Activated CD4-positive, alpha-beta memory T cell treated with anti-CD3 and anti-CD28 coated beads for 36 hours (primary cell): ENCODE results near the gene DCAF10. TPM values are rescaled to one million over a fixed set of nuclear protein-coding genes. Genes with fewer than 3 reads are reported as not detected.

Experiments
- CTCF ChIA-PET: fragments of 350-600 bp; sonication (Branson Sonifier 250); formaldehyde crosslinking; loops from one replicate; lab custom pipeline; 2021; ENCODE audit warnings: antibody characterized with exemption, inconsistent platforms; lab: Charles Lee
- POLR2A ChIA-PET: fragments of 350-600 bp; sonication (Branson Sonifier 250); formaldehyde crosslinking; loops from one replicate; lab custom pipeline; 2021; ENCODE audit warnings: antibody characterized with exemption; lab: Charles Lee
- DNase-seq: peaks from one replicate; pipeline ENCODE4 v3.0.0-alpha.2; 2020
- H3K27ac Mint-ChIP-seq: one replicate; pipeline ENCODE4 v1.8.0; 2021; ENCODE audit warnings: mixed read lengths
- H3K27me3 Mint-ChIP-seq: one replicate; pipeline ENCODE4 v1.8.0; 2021; ENCODE audit warnings: mixed read lengths
- H3K36me3 Mint-ChIP-seq: one replicate; pipeline ENCODE4 v1.8.0; 2021; ENCODE audit warnings: mixed read lengths
- H3K4me1 Mint-ChIP-seq: one replicate; pipeline ENCODE4 v1.8.0; 2021; ENCODE audit warnings: low read depth, mixed read lengths
- H3K4me3 Mint-ChIP-seq: one replicate; pipeline ENCODE4 v1.8.0; 2021; ENCODE audit warnings: mild to moderate bottlenecking, mixed read lengths
- H3K9me3 Mint-ChIP-seq: one replicate; pipeline ENCODE4 v1.8.0; 2021; ENCODE audit warnings: mixed read lengths
- intact Hi-C: fragments of 100-400 bp; cut with micrococcal nuclease; formaldehyde crosslinking; loops from one replicate; pipeline ENCODE4 v1.15.1; 2023
- total RNA-seq, 2 experiments: library from RNA; stranded (reverse); gene quantifications; one replicate each; pipeline ENCODE4 v1.2.3, GENCODE V29; 2021

The DCAF10 gene
- total RNA-seq, 2 experiments from 2014 or later, result 13.8 to 17.2 TPM

GRCh38 chr9:37827483-37828165, 27.0 kb downstream of the DCAF10 start:
- H3K4me1 Mint-ChIP-seq, result no peaks in the 10 kb centered on the region
- H3K27me3 Mint-ChIP-seq, result no peaks in the 10 kb centered on the region
- H3K4me3 Mint-ChIP-seq, result no peak overlapping the region
- H3K36me3 Mint-ChIP-seq, result peaks cover 26% of the 10 kb centered on the region
- POLR2A ChIA-PET, result no interaction called here
- CTCF ChIA-PET, result no interaction called here
- no peaks in the 10 kb centered on the region for H3K9me3 Mint-ChIP-seq
- no peak for DNase-seq
- intact Hi-C loops, result no loop called here
- no peak overlapping the region for H3K27ac Mint-ChIP-seq

DNA sequence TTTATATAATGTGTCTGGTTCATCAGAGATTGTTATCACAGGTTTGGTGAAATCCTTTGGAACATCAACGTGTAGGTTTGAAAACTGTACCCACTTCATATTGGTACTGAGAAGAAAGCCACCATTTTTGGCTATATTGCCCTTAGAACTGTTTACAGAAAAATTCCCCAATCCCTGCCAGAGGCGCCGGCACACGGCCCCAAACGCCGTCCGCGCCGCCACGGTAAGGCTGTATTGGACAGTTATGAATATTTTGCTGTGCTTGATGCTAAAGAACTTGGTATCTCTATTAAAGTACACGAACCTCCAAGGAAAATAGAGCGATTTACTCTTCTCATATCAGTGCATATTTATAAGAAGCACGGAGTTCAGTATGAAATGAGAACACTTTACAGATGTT, 35.2 kb downstream of the DCAF10 start:
- POLR2A ChIA-PET, result no interaction called here
- H3K27ac Mint-ChIP-seq, result no peak overlapping the region
- no peak for DNase-seq
- H3K9me3 Mint-ChIP-seq, result no peaks in the 10 kb centered on the region
- CTCF ChIA-PET, result no interaction called here
- peaks cover 11% of the 10 kb centered on the region for H3K4me1 Mint-ChIP-seq
- peaks cover 5% of the 10 kb centered on the region for H3K36me3 Mint-ChIP-seq
- intact Hi-C loops, result loop anchor here (5.0 to 10.0 kb wide), 3 partner anchors 34 to 69 kb away; partner anchors contain the start of genes DCAF10, EXOSC3 and SLC25A51
- H3K4me3 Mint-ChIP-seq, result no peak overlapping the region
- no peaks in the 10 kb centered on the region for H3K27me3 Mint-ChIP-seq

DNA sequence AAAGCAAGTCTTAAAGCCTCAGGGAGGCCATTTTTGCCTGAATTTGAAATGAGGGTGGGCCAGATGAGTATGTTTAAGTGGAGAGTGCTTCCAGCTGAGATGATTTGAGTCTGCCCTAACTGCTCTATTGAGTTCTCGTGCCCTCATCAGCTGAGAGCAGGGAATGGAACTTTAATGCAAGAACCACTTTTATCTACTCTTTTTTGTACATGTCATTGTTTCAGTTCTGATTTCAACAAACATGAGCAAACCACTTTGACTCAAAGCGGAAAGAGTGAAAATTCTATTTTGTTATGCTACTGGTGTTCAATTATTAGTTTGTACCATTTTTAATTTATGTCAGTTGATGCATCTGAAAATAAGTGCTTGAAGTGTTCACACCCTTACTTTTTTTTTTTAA, 35.8 kb downstream of the DCAF10 start:
- H3K9me3 Mint-ChIP-seq, result no peaks in the 10 kb centered on the region
- peak; percentile 31 for DNase-seq
- POLR2A ChIA-PET, result no interaction called here
- peaks cover 11% of the 10 kb centered on the region for H3K4me1 Mint-ChIP-seq
- H3K27me3 Mint-ChIP-seq, result no peaks in the 10 kb centered on the region
- H3K4me3 Mint-ChIP-seq, result no peak overlapping the region
- H3K36me3 Mint-ChIP-seq, result peaks cover 5% of the 10 kb centered on the region
- intact Hi-C loops, result loop anchor here (5.0 to 10.0 kb wide), 3 partner anchors 34 to 68 kb away; partner anchors contain the start of genes DCAF10, EXOSC3 and SLC25A51
- H3K27ac Mint-ChIP-seq, result no peak overlapping the region
- CTCF ChIA-PET, result no interaction called here

DNA sequence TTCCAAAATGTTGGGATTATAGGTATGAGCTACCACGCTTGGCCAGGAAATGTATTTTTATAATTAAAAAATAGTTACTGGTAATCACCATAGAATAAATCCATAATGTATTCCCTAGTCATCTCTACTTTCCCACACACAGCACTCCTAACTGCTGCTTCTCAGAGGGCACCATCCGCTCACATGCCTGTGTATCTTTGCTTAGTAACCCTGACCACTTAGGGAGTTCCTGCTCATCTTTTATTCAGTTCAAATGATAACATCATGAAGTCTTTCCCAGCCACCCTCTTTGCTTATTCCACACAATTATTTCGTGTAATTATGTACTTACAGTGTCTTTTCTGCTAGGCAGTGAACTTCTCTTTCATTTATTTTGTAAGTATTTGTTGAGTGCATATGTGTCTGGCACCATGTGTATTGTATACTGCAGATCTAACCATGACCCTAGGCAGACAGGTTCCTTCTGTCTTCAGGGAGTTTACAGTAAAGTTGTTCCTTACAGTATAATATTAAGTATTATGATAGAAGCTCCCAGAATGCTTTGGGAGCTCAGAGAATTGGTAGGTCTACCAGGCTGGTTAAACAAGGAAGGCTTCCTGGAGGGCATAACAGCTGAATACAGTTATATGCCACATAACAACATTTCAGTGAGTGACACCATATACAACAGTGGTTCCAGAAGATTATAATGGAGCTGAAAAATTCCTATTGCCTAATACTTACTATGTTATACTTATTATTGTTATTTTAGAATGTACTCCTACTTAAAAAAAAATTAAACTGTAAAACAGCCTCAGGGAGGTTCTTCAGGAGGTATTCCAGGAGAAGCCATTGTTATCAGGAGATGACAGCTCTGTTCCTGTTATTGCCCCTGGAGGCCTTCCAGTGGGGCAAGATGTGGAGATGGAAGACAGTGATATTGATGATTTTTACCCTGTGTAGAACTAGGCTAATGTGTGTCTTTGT, 39.2 kb downstream of the DCAF10 start:
- no peak for DNase-seq
- intact Hi-C loops, result loop anchor here (5.0 to 10.0 kb wide), 3 partner anchors 37 to 65 kb away; partner anchors contain the start of genes DCAF10, EXOSC3 and SLC25A51
- ChIA-PET POLR2A (no interaction called here), CTCF (interaction anchor here (0.7 to 1.2 kb wide), 2 partner anchors 9 to 92 kb away, joined by 3 read pairs; no protein-coding TSS in a partner anchor)
- no peaks in the 10 kb centered on the region for H3K9me3 Mint-ChIP-seq
- H3K4me1 Mint-ChIP-seq, result peaks cover 11% of the 10 kb centered on the region
- no peak overlapping the region for H3K27ac Mint-ChIP-seq
- H3K27me3 Mint-ChIP-seq, result no peaks in the 10 kb centered on the region
- H3K36me3 Mint-ChIP-seq, result peaks cover 12% of the 10 kb centered on the region
- H3K4me3 Mint-ChIP-seq, result no peak overlapping the region

- Mint-ChIP-seq H3K9me3 (no peaks in the 10 kb centered on the region), H3K4me3 (no peak overlapping the region), H3K27me3 (no peaks in the 10 kb centered on the region), H3K27ac (no peak overlapping the region), H3K4me1 (peaks cover 11% of the 10 kb centered on the region), H3K36me3 (peaks cover 15% of the 10 kb centered on the region)
- peak; percentile 28 for DNase-seq
- intact Hi-C loops, result no loop called here
- ChIA-PET POLR2A (no interaction called here), CTCF (interaction anchor here (0.7 to 1.2 kb wide), 2 partner anchors 10 to 93 kb away, joined by 3 read pairs; no protein-coding TSS in a partner anchor)
These were observed 40.1 kb downstream of the DCAF10 start for GRCh38 chr9:37840560-37841194.

- H3K4me1 Mint-ChIP-seq, result no peaks in the 10 kb centered on the region
- peaks cover 7% of the 10 kb centered on the region for H3K36me3 Mint-ChIP-seq
- H3K9me3 Mint-ChIP-seq, result no peaks in the 10 kb centered on the region
- H3K27me3 Mint-ChIP-seq, result no peaks in the 10 kb centered on the region
- H3K4me3 Mint-ChIP-seq, result no peak overlapping the region
- ChIA-PET POLR2A (interaction anchor here (1.4 kb wide), 1 partner anchor 52 kb away, joined by 3 read pairs; the partner anchor contains the start of gene DCAF10), CTCF (no interaction called here)
- intact Hi-C loops, result no loop called here
- H3K27ac Mint-ChIP-seq, result no peak overlapping the region
- no peak for DNase-seq
These were observed 51.6 kb downstream of the DCAF10 start for GRCh38 chr9:37852222-37852621.

- H3K4me1 Mint-ChIP-seq, result no peaks in the 10 kb centered on the region
- no peaks in the 10 kb centered on the region for H3K27me3 Mint-ChIP-seq
- no peak for DNase-seq
- no peak overlapping the region for H3K4me3 Mint-ChIP-seq
- POLR2A ChIA-PET, result no interaction called here
- H3K36me3 Mint-ChIP-seq, result peaks cover 2% of the 10 kb centered on the region
- CTCF ChIA-PET, result no interaction called here
- no peak overlapping the region for H3K27ac Mint-ChIP-seq
- H3K9me3 Mint-ChIP-seq, result no peaks in the 10 kb centered on the region
- intact Hi-C loops, result no loop called here
These were observed 56.0 kb downstream of the DCAF10 start for GRCh38 chr9:37856551-37856950.

GRCh38 chr9:37859043-37859442, 58.4 kb downstream of the DCAF10 start:
- POLR2A ChIA-PET, result no interaction called here
- H3K4me1 Mint-ChIP-seq, result no peaks in the 10 kb centered on the region
- no peaks in the 10 kb centered on the region for H3K9me3 Mint-ChIP-seq
- H3K27ac Mint-ChIP-seq, result no peak overlapping the region
- CTCF ChIA-PET, result interaction anchor here (0.6 kb wide), 1 partner anchor 12 kb away, joined by 3 read pairs; no protein-coding TSS in a partner anchor
- no peak for DNase-seq
- no peak overlapping the region for H3K4me3 Mint-ChIP-seq
- H3K36me3 Mint-ChIP-seq, result peaks cover 5% of the 10 kb centered on the region
- intact Hi-C loops, result no loop called here
- H3K27me3 Mint-ChIP-seq, result no peaks in the 10 kb centered on the region

DNA sequence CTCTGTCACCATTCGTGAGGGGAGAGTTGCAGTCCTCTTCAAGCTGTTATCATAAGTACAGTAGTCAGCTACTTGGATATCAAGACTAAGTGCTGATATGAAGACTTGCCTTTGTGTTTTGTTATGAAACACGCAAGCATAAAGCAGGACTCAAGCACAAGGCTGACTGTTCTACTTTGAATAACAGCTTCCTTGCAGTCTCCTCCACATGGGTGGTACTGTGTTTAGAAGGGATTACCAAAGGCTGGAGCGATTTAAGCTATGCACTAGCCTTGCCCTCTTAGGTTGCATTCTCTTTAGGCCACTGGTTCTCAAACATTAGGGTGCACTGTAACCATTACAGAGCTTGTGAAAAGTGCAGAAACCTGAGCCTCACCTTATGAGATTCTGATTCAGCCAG, 61.9 kb downstream of the DCAF10 start:
- intact Hi-C loops, result no loop called here
- no peak overlapping the region for H3K4me3 Mint-ChIP-seq
- POLR2A ChIA-PET, result no interaction called here
- CTCF ChIA-PET, result no interaction called here
- no peaks in the 10 kb centered on the region for H3K9me3 Mint-ChIP-seq
- no peak overlapping the region for H3K27ac Mint-ChIP-seq
- H3K27me3 Mint-ChIP-seq, result no peaks in the 10 kb centered on the region
- H3K4me1 Mint-ChIP-seq, result no peaks in the 10 kb centered on the region
- DNase-seq, result no peak
- H3K36me3 Mint-ChIP-seq, result peaks cover 5% of the 10 kb centered on the region

DNA sequence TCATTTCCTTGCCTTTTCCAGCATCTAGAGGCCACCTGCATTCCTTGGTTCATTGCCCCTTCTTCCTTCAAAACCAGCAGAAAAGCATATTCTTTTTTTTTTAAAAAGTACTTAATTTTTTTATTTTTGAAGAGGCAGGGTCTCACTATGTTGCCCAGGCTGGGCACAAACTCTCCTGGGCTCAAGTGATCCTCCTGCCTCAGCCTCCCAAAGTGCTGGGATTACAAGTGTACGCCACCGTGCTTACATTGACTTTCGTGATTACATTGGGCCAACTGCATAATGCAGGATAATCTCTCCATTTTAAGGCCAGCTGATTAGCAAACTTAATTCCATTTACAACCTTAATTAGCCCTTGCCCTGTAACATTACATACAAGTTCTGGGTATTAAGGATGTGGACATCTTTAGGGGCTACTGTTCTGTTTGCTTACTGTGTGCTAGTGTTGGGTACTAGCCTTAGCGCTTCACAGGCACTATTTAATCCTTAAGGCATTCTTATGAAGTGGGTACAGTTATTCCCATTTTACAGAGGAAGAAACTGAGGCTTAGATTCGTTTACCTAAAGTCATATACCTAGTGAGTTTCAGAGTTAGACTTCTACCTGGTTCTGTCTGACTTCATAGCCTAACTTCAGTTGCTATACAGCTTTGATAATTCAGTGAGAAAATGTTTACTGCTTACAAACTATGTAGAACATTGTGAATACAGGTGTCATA, 69.6 kb downstream of the DCAF10 start:
- ChIA-PET POLR2A (no interaction called here), CTCF (no interaction called here)
- no peaks in the 10 kb centered on the region for H3K4me1 Mint-ChIP-seq
- H3K9me3 Mint-ChIP-seq, result no peaks in the 10 kb centered on the region
- no peaks in the 10 kb centered on the region for H3K36me3 Mint-ChIP-seq
- intact Hi-C loops, result no loop called here
- H3K4me3 Mint-ChIP-seq, result no peak overlapping the region
- no peak for DNase-seq
- H3K27ac Mint-ChIP-seq, result no peak overlapping the region
- no peaks in the 10 kb centered on the region for H3K27me3 Mint-ChIP-seq

GRCh38 chr9:37870799-37871176, 70.2 kb downstream of the DCAF10 start:
- CTCF ChIA-PET, result no interaction called here
- no peaks in the 10 kb centered on the region for H3K36me3 Mint-ChIP-seq

More at GRCh38 chr9:37870799-37871176, 70.2 kb downstream of the DCAF10 start:
- no peaks in the 10 kb centered on the region for H3K27me3 Mint-ChIP-seq
- POLR2A ChIA-PET, result no interaction called here
- H3K4me3 Mint-ChIP-seq, result no peak overlapping the region
- no peak overlapping the region for H3K27ac Mint-ChIP-seq
- H3K9me3 Mint-ChIP-seq, result no peaks in the 10 kb centered on the region
- H3K4me1 Mint-ChIP-seq, result no peaks in the 10 kb centered on the region
- intact Hi-C loops, result no loop called here
- no peak for DNase-seq
